K562 (cell line): ENCODE data around the gene USP6. TPM values are rescaled to one million over a fixed set of nuclear protein-coding genes. Genes with fewer than 3 reads are reported as not detected.

Experiments
- AFF1 ChIP-seq, 2 experiments: fragments of 450-650 bp; IDR thresholded peaks; 2 replicates each; pipeline ENCODE4 v1.6.1; 2018; ENCODE audit warnings: mild to moderate bottlenecking in 2 of 2, low read depth in 1 of 2; ENCODE audit not compliant: partially characterized antibody in 2 of 2
- BHLHE40 ChIP-seq: IDR thresholded peaks from 2 replicates; pipeline ENCODE4 v1.6.1; 2011; ENCODE audit warnings: low read length, improper control_type of control experiment
- CREB1 ChIP-seq, 2 experiments: sonication (generic) in 1 of 2; formaldehyde crosslinking in 1 of 2; IDR thresholded peaks; 2 replicates each; pipeline versions ENCODE4 v1.6.1 to v1.8.0; 2012 to 2022; ENCODE audit warnings: inconsistent platforms in 1 of 2, mild to moderate bottlenecking in 1 of 2, missing genetic modification reagents in 1 of 2, moderate library complexity in 1 of 2
- FOSL1 ChIP-seq: fragments of 200-800 bp; sonication (Bioruptor generic); conservative IDR thresholded peaks from 2 replicates; pipeline ENCODE4 v1.6.1; 2016; ENCODE audit warnings: missing genetic modification characterization, missing compliant biosample characterization
- MBD2 ChIP-seq: sonication (generic); IDR thresholded peaks from 2 replicates; pipeline ENCODE4 v1.6.1; 2016; ENCODE audit warnings: low read depth, borderline replicate concordance
- RAD21 ChIP-seq, 2 experiments: fragments of 250-450 bp in 1 of 2; fragments of 450-650 bp in 1 of 2; sonication (Bioruptor Pico) in 1 of 2; formaldehyde crosslinking in 1 of 2; IDR thresholded peaks in 1 of 2; conservative IDR thresholded peaks in 1 of 2; 2 replicates each; pipeline versions ENCODE4 v1.4.0 to v1.8.0; 2020 to 2022; ENCODE audit warnings: mild to moderate bottlenecking in 2 of 2, moderate library complexity in 1 of 2
- RAD51 ChIP-seq: fragments of 450-650 bp; IDR thresholded peaks from 2 replicates; pipeline ENCODE4 v1.7.1; 2016; ENCODE audit warnings: low read depth, mild to moderate bottlenecking, borderline replicate concordance
- TAF1 ChIP-seq: IDR thresholded peaks from 2 replicates; pipeline ENCODE4 v1.6.1; 2011; ENCODE audit warnings: mild to moderate bottlenecking, low read length, moderate library complexity; ENCODE audit not compliant: insufficient read depth, control insufficient read depth, severe bottlenecking; ENCODE audit errors: extremely low read depth
- TGIF2 ChIP-seq: sonication (generic); formaldehyde crosslinking; IDR thresholded peaks from 2 replicates; pipeline ENCODE4 v1.8.1; 2022; ENCODE audit warnings: mild to moderate bottlenecking, missing genetic modification reagents, moderate library complexity
- ZBTB7A ChIP-seq: IDR thresholded peaks from 2 replicates; pipeline ENCODE4 v1.6.1; 2011; ENCODE audit warnings: low read depth, mild to moderate bottlenecking, low read length, moderate library complexity, borderline replicate concordance; ENCODE audit not compliant: control insufficient read depth
- polyA plus RNA-seq, 8 experiments: library from polyadenylated mRNA; depleted of rRNA in 4 of 8; stranded (reverse) in 5 of 8; unstranded in 3 of 8; fragments of >200 nt; fragmentation: Nextera tagmentation in 2 of 8; fragmentation: Illumina TruSeq in 1 of 8; extraction: Ambion mirVana in 2 of 8; extraction: Trizol in 1 of 8; gene quantifications; 2 replicates each; pipeline versions ENCODE4 v1.2.1 to v1.2.3, GENCODE V29; 2011 to 2014; ENCODE audit warnings: inconsistent platforms in 1 of 8, missing spikeins in 1 of 8
- total RNA-seq, 7 experiments: library from RNA; depleted of rRNA in 6 of 7; stranded (reverse); fragments of >200 nt in 6 of 7; fragmentation: Illumina TruSeq in 2 of 7; extraction: Trizol in 2 of 7; gene quantifications; 2 replicates each; pipeline versions ENCODE4 v1.2.1 to v1.2.3, GENCODE V29; 2011 to 2021; ENCODE audit warnings: low replicate concordance in 1 of 7
- TF ChIP-seq, protein P1 (sequence below): fragments of 450-650 bp; formaldehyde crosslinking; IDR thresholded peaks from 2 replicates; pipeline ENCODE4 v1.4.0; 2020; ENCODE audit warnings: mild to moderate bottlenecking, mixed read lengths
- TF ChIP-seq, protein P2 (sequence below): sonication (generic); formaldehyde crosslinking; IDR thresholded peaks from 2 replicates; pipeline ENCODE4 v1.8.0; 2022; ENCODE audit warnings: mild to moderate bottlenecking, missing genetic modification reagents
- TF ChIP-seq, protein P3 (sequence below), 3 experiments: fragments of 200-800 bp in 1 of 3; fragments of 250-450 bp in 1 of 3; fragments of 450-650 bp in 1 of 3; sonication (Bioruptor Pico) in 1 of 3; sonication (Bioruptor generic) in 1 of 3; formaldehyde crosslinking in 1 of 3; IDR thresholded peaks; 2 replicates each; pipeline versions ENCODE4 v1.6.1 to v1.8.0; 2016 to 2022; ENCODE audit warnings: mild to moderate bottlenecking in 2 of 3, missing genetic modification characterization in 2 of 3, missing compliant biosample characterization in 1 of 3, moderate library complexity in 1 of 3

The USP6 gene
- total and polyA plus RNA-seq, 9 of the 15 experiments (the other 6 are each of a cell fraction or from before 2014, with no cell fraction given): 0.01 to 0.09 (median 0.04) TPM; not detected in 4

DNA sequence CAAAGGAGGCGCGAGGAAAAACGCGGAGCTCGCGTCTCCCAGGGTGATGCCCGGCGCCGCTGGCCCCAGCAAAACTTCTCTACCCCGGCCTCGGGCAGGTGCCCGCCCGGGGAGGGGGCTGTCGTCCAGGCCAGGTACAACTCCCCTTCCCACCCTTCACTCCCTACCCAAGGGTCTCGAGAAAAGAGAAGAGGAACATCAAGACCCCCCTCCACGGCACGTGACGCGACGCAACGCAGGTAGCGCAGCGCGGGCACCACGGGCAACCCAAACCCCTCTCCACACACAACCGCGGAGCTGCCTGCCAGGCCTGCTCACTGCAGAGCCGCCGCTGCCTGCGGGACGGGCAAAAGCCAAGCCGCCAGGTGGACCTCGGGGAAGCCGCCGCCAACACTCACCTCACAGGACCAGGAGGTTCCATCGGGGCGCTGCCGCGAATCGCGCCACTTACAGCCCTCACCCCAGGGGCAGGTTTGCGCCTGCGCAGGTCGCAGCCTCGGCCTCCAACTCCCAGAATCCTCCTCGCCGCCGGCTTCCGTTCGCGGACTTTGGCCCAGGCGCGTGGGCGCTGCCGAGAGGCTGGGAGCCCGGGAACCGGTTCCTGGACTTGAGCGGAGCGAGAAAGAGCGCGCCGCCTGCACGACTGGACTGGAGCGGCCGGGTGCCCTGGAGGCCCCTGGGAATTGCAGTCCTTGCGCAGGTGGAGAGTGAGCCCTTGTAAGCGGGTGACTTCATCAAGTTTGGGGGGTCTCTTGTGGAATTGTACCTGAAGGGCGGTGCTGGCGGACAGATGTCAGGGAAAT, 4.2 kb upstream of the USP6 start, which contains the start of gene ZNF232 (continued):
- TF ChIP-seq CREB1 (IDR thresholded peaks at IDR 0.05): no peak
- TF ChIP-seq CREB1 (CRISPR knock-in tag; IDR thresholded peaks at IDR 0.05): peak; percentile 33; the same call in 1 of the 2 replicates
- TF ChIP-seq, protein P1, sequence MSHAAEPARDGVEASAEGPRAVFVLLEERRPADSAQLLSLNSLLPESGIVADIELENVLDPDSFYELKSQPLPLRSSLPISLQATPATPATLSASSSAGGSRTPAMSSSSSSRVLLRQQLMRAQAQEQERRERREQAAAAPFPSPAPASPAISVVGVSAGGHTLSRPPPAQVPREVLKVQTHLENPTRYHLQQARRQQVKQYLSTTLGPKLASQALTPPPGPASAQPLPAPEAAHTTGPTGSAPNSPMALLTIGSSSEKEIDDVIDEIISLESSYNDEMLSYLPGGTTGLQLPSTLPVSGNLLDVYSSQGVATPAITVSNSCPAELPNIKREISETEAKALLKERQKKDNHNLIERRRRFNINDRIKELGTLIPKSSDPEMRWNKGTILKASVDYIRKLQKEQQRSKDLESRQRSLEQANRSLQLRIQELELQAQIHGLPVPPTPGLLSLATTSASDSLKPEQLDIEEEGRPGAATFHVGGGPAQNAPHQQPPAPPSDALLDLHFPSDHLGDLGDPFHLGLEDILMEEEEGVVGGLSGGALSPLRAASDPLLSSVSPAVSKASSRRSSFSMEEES (CRISPR knock-in tag): 0 out of 2 replicates have a peak, but pooled peaks have one; percentile 33
- TF ChIP-seq, protein P2, sequence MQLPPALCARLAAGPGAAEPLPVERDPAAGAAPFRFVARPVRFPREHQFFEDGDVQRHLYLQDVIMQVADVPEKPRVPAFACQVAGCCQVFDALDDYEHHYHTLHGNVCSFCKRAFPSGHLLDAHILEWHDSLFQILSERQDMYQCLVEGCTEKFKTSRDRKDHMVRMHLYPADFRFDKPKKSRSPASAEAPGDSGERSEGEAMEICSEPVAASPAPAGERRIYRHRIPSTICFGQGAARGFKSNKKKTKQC (CRISPR knock-in tag): 0 out of 2 replicates have a peak, but pooled peaks have one; percentile 34
- no peak for TF ChIP-seq RAD21 (CRISPR knock-in tag; conservative IDR thresholded peaks at IDR 0.05 in 1 of 2, IDR thresholded peaks at IDR 0.05 in 1 of 2)
- TF ChIP-seq BHLHE40: peak; percentile 80
- TF ChIP-seq, protein P3, sequence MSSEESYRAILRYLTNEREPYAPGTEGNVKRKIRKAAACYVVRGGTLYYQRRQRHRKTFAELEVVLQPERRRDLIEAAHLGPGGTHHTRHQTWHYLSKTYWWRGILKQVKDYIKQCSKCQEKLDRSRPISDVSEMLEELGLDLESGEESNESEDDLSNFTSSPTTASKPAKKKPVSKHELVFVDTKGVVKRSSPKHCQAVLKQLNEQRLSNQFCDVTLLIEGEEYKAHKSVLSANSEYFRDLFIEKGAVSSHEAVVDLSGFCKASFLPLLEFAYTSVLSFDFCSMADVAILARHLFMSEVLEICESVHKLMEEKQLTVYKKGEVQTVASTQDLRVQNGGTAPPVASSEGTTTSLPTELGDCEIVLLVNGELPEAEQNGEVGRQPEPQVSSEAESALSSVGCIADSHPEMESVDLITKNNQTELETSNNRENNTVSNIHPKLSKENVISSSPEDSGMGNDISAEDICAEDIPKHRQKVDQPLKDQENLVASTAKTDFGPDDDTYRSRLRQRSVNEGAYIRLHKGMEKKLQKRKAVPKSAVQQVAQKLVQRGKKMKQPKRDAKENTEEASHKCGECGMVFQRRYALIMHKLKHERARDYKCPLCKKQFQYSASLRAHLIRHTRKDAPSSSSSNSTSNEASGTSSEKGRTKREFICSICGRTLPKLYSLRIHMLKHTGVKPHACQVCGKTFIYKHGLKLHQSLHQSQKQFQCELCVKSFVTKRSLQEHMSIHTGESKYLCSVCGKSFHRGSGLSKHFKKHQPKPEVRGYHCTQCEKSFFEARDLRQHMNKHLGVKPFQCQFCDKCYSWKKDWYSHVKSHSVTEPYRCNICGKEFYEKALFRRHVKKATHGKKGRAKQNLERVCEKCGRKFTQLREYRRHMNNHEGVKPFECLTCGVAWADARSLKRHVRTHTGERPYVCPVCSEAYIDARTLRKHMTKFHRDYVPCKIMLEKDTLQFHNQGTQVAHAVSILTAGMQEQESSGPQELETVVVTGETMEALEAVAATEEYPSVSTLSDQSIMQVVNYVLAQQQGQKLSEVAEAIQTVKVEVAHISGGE (CRISPR knock-in tag; IDR thresholded peaks at IDR 0.05): peak in 1 of 3 experiments; percentile 79; a peak in 2 of 6 replicates
- peak in 1 of 2 experiments; percentile 92 for TF ChIP-seq AFF1 (IDR thresholded peaks at IDR 0.05; ENCODE audit: low read depth in 1 of 2, partially characterized antibody in 2 of 2)
- TF ChIP-seq TGIF2 (CRISPR knock-in tag): no peak
- TF ChIP-seq MBD2: peak; percentile 35; the same call in 1 of the 2 replicates
- no peak for TF ChIP-seq FOSL1 (tag)
- peak; percentile 44 for TF ChIP-seq TAF1
- TF ChIP-seq RAD51: peak; percentile 60
- 0 out of 2 replicates have a peak, but pooled peaks have one; percentile 23 for TF ChIP-seq ZBTB7A
